ENCODE measurements around the gene PLXNC1.
A peak's percentile ranks its signal among the peaks of the same experiment; 100 is the strongest.

DNA sequence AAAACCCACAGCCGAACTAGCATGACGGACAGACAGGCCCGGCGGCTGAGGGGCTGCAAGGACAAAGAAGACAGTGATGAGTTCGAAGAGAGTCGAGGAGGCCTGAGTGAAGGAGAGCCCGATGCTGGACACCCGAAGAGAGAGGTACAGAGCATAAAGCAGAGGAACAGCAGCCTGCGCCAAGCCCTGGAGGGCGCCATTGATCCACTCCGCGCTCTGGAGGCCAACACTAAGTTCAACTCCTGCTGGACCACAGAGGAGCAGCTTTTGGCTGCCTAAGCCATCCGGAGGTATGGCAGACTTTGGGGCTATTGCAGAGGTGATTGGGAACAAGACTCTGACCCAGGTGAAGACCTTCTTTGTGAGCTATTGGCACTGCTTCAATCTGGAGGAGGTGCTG is 7.8 kb upstream of the PLXNC1 start:
- TF ChIP-seq EZH2 (IDR thresholded peaks at IDR 0.05; ENCODE audit: low read length) = no peak
- TF ChIP-seq, protein P1, sequence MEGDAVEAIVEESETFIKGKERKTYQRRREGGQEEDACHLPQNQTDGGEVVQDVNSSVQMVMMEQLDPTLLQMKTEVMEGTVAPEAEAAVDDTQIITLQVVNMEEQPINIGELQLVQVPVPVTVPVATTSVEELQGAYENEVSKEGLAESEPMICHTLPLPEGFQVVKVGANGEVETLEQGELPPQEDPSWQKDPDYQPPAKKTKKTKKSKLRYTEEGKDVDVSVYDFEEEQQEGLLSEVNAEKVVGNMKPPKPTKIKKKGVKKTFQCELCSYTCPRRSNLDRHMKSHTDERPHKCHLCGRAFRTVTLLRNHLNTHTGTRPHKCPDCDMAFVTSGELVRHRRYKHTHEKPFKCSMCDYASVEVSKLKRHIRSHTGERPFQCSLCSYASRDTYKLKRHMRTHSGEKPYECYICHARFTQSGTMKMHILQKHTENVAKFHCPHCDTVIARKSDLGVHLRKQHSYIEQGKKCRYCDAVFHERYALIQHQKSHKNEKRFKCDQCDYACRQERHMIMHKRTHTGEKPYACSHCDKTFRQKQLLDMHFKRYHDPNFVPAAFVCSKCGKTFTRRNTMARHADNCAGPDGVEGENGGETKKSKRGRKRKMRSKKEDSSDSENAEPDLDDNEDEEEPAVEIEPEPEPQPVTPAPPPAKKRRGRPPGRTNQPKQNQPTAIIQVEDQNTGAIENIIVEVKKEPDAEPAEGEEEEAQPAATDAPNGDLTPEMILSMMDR (optimal IDR thresholded peaks at IDR 0.05 in 1 of 3, IDR thresholded peaks at IDR 0.05 in 1 of 3, conservative IDR thresholded peaks at IDR 0.05 in 1 of 3; ENCODE audit: extremely low read depth in 1 of 3, insufficient read depth in 2 of 3, low read length in 3 of 3) = peak; percentile 21 to 67 (median 51)
